Muscle of leg (tissue), 11 donors: ENCODE measurements around the gene PPP1R12B. TPM values are rescaled to one million over a fixed set of nuclear protein-coding genes. Genes with fewer than 3 reads are reported as not detected.
A peak's percentile ranks its signal among the peaks of the same experiment; 100 is the strongest.
"Not testable (repeated sequence)": the region's sequence is repeated elsewhere in the genome, so short reads cannot be mapped to it uniquely, and the experiment has no call there.

Experiments used
- DNase-seq: peaks from one replicate; pipeline ENCODE4 v3.0.0; 2013
- H3K27ac ChIP-seq: one replicate; pipeline ENCODE4 v1.5.1; 2013; ENCODE audit warnings: mild to moderate bottlenecking, low read length, control low read depth
- H3K27me3 ChIP-seq: one replicate; pipeline ENCODE4 v1.6.1; 2013; ENCODE audit warnings: low read length; ENCODE audit not compliant: control insufficient read depth, insufficient read depth
- H3K36me3 ChIP-seq: one replicate; pipeline ENCODE4 v1.6.1; 2013; ENCODE audit warnings: low read length; ENCODE audit not compliant: control insufficient read depth, insufficient read depth
- H3K4me1 ChIP-seq: one replicate; pipeline ENCODE4 v1.6.1; 2013; ENCODE audit warnings: low read length; ENCODE audit not compliant: control insufficient read depth, insufficient read depth
- H3K4me3 ChIP-seq: one replicate; pipeline ENCODE4 v1.5.1; 2013; ENCODE audit warnings: low read length, control low read depth
- H3K9me3 ChIP-seq: replicated peaks from 2 replicates; pipeline ENCODE4 v1.6.1; 2013; ENCODE audit warnings: low read depth, low read length; ENCODE audit not compliant: control insufficient read depth
- WGBS: methylation state at CpG from one replicate; pipeline ENCODE4 v1.1.5; 2013; ENCODE audit warnings: missing lambda C conversion rate; ENCODE audit not compliant: insufficient coverage; 5-methylcytosine and 5-hydroxymethylcytosine counted together
- polyA plus RNA-seq, 8 donors: library from polyadenylated mRNA; unstranded; fragments of 120-200 nt; gene quantifications; one replicate each; pipeline versions ENCODE4 v1.2.1 to v1.2.3, GENCODE V29; 2013; ENCODE audit warnings: inconsistent platforms in 1 of 8, low replicate concordance in 1 of 8; ENCODE audit not compliant: insufficient read length in 8 of 8, insufficient read depth in 1 of 8
- total RNA-seq: library from RNA; stranded (reverse); fragments of 120-200 nt; gene quantifications from one replicate; pipeline ENCODE4 v1.2.4, GENCODE V29; 2013

PPP1R12B gene
- total and polyA plus RNA-seq, 9 donors, result 49.8 to 81.8 (median 71.6) TPM

DNA sequence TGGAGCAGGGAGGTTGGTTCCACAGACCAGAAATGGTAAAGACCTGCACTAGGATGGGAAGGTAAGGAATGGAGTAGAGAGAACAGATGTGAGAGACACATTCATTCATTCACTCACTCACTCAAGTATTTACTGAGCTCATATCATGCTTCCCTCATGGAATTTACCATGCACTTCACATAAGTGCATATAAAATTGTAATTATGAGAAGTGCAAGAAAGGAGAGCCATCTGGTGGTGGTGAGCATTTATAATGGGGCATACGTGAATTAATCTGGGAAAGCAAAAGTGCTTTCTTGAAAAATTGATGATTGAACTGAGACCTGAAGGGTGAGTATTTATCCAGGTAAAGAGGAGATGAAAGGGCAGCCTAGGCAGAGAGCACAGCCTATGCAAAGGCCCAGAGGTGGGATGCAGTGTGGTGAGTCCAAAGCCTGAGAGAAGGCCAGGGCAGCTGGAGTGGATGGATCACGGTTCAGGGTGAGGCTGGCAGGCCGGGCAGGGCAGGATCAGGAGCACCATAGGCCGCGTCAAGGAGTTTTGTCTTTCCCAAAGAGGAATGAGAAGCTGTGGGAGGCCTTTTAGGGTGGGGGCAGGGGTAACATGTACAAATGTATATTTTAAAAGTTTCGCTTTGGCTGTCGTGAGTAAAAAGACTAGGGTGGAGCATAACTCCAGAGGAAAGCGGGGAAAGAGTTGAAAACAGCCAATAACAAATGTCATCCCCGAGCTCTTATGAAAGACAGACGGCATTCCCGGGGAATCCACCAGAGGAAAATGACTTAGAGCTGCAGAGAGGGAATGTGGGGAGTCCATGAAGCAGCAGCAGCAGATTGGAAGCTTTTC, 266.1 kb downstream of the PPP1R12B start:
- DNase-seq, result peak; percentile 58
- not testable (repeated sequence) for H3K27me3 ChIP-seq

GRCh38 chr1:202615208-202615500, 266.7 kb downstream of the PPP1R12B start:
- H3K4me1 ChIP-seq, result peaks cover 36% of the 10 kb centered on the region

More for the DNA sequence above, 266.1 kb downstream of the PPP1R12B start:
- 54% methylated on average over 9 of the region's 11 CpGs for WGBS
- H3K4me3 ChIP-seq, H3K36me3 ChIP-seq, H3K9me3 ChIP-seq: not testable (repeated sequence)
- Histone ChIP-seq H3K4me1 (peaks cover 36% of the 10 kb centered on the region), H3K27ac (peak overlapping the region; percentile 51)

GRCh38 chr1:202615501-202616354, 267.2 kb downstream of the PPP1R12B start:
- H3K4me1 ChIP-seq, result peaks cover 36% of the 10 kb centered on the region
- H3K36me3 ChIP-seq, result no peaks in the 10 kb centered on the region
- H3K27ac ChIP-seq, result peak overlapping the region; percentile 51
- H3K9me3 ChIP-seq, result no peaks in the 10 kb centered on the region
- WGBS, result 42% methylated on average over 7 of the region's 11 CpGs
- no peak overlapping the region for H3K4me3 ChIP-seq
- H3K27me3 ChIP-seq, result peaks cover 4% of the 10 kb centered on the region
- DNase-seq, result peak; percentile 79

More at GRCh38 chr1:202615208-202615500, 266.7 kb downstream of the PPP1R12B start:
- H3K27ac ChIP-seq, result peak overlapping the region; percentile 51
- H3K4me3 ChIP-seq, H3K36me3 ChIP-seq, DNase-seq, H3K9me3 ChIP-seq, H3K27me3 ChIP-seq: not testable (repeated sequence)
- WGBS, result no CpG with 5 or more reads among the region's 1 CpG

GRCh38 chr1:202616355-202616915, 267.9 kb downstream of the PPP1R12B start:
- no peak for DNase-seq
- Histone ChIP-seq H3K9me3 (no peaks in the 10 kb centered on the region), H3K27me3 (peaks cover 4% of the 10 kb centered on the region), H3K36me3 (no peaks in the 10 kb centered on the region), H3K4me1 (peaks cover 36% of the 10 kb centered on the region), H3K27ac (peak overlapping the region; percentile 13), H3K4me3 (no peak overlapping the region)
- 82% methylated on average over 13 of the region's 13 CpGs for WGBS

DNA sequence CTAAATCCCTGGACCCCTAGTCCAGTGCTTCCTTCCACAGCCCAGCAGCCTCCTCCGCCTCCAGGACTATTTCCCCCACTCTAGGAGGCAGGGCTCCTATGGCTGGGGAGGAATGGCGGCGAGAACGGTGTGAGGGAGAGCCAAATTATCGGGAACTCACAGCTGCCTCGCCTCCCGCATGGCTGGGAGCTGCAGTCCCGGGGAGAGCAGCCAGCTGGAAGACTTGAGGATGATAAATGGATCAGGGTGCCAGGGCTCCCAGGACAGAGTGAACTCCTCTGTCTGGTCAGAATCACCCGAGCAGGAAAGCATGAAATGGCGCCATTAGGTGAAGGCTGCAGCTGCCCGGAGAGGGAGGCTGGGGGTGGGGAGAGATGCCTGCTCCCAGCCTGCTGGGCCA, 270.5 kb downstream of the PPP1R12B start:
- not testable (repeated sequence) for H3K27me3 ChIP-seq, H3K9me3 ChIP-seq, H3K4me3 ChIP-seq, H3K27ac ChIP-seq, H3K36me3 ChIP-seq
- peaks cover 43% of the 10 kb centered on the region for H3K4me1 ChIP-seq
- WGBS, result 21% methylated on average over 8 of the region's 11 CpGs
- DNase-seq, result peak; percentile 40

DNA sequence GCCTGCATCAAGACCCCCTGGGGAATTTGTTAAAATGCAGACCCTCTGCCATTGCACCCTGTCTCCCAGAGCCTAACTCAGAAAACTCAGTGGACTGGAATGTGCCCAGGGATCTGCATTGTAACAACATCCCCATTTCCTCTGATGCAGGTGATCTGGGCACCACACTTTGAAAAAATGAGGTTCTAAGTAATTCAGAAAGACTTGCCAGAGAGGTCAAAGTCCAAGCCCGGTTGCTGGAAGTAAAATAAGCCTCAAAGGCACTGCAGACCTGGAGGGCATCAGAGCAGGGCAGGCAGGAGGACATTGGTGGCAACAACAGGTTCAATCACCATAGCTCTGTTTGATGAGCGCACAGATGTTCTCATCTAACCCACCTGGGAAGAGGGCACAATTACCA, 271.0 kb downstream of the PPP1R12B start:
- H3K4me3 ChIP-seq, result no peak overlapping the region
- no peak for DNase-seq
- no peaks in the 10 kb centered on the region for H3K36me3 ChIP-seq
- H3K4me1 ChIP-seq, result peaks cover 42% of the 10 kb centered on the region
- peaks cover 4% of the 10 kb centered on the region for H3K27me3 ChIP-seq
- WGBS, result 56% methylated on average over 1 of the region's 2 CpGs
- H3K9me3 ChIP-seq, result no peaks in the 10 kb centered on the region
- no peak overlapping the region for H3K27ac ChIP-seq

- H3K36me3 ChIP-seq, H3K9me3 ChIP-seq, H3K27me3 ChIP-seq, DNase-seq, H3K4me3 ChIP-seq, H3K27ac ChIP-seq: not testable (repeated sequence)
- no CpG with 5 or more reads among the region's 2 CpGs for WGBS
- peaks cover 37% of the 10 kb centered on the region for H3K4me1 ChIP-seq
Observed at GRCh38 chr1:202620036-202620435, 271.5 kb downstream of the PPP1R12B start.

- WGBS, result 86% methylated on average over 1 of the region's 3 CpGs
- Histone ChIP-seq H3K4me3 (no peak overlapping the region), H3K9me3 (no peaks in the 10 kb centered on the region), H3K27me3 (peaks cover 4% of the 10 kb centered on the region), H3K36me3 (no peaks in the 10 kb centered on the region), H3K4me1 (peaks cover 22% of the 10 kb centered on the region), H3K27ac (no peak overlapping the region)
- no peak for DNase-seq
Observed at GRCh38 chr1:202621446-202621845, 272.9 kb downstream of the PPP1R12B start.

DNA sequence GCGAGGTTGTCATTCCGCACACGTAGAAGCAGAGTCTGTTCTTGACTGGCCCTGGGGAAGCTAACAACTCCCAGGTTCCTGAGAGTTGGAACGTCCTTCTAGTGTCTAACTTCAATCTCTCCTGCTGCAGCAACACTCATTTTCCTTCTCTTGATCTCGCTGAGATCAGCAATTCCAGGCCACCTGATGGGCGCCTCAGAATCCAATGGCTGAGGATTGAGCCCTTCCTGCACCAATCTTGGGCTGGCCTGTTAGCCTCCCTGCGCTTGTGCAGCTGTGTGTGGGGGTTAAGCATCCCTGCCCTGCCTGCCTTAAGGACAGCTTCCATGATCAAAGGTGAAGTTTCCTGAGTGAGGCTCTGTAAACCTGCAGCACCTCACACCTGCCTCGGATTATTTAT, 273.9 kb downstream of the PPP1R12B start:
- H3K36me3 ChIP-seq, result no peaks in the 10 kb centered on the region
- H3K27me3 ChIP-seq, result peaks cover 4% of the 10 kb centered on the region
- peaks cover 19% of the 10 kb centered on the region for H3K4me1 ChIP-seq
- DNase-seq, result no peak
- no peak overlapping the region for H3K4me3 ChIP-seq
- 90% methylated on average over 6 of the region's 8 CpGs for WGBS
- H3K27ac ChIP-seq, result no peak overlapping the region
- H3K9me3 ChIP-seq, result no peaks in the 10 kb centered on the region

DNA sequence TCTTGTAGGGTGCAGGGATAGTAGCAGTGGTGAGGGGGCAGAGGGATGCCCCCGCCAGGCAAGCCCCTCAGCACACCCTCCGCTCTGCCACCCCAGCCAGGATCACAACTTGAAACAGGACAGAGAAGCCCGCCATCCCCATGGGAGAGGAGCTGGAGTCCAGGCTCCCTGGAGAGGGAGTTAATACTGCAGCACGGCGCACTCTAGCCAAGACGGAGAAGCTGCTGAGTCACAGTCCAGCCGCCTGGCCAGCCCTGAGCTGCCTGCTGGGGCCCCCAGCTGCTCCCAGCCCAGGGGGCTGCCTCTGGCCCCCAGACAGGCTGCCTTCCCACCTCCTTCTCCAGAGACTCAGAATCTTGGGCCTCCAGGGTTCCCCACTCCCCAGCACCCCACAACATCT, 274.6 kb downstream of the PPP1R12B start:
- Histone ChIP-seq H3K4me3 (no peak overlapping the region), H3K27ac (no peak overlapping the region), H3K9me3 (no peaks in the 10 kb centered on the region), H3K4me1 (peaks cover 19% of the 10 kb centered on the region), H3K27me3 (peaks cover 8% of the 10 kb centered on the region), H3K36me3 (no peaks in the 10 kb centered on the region)
- peak; percentile 34 for DNase-seq
- WGBS, result 33% methylated on average over 5 of the region's 7 CpGs
